OCI-LY1 (cell line): ENCODE results near the gene ZNF334.

Experiments used
- EZH2 ChIP-seq: fragments of 200-600 bp; sonication (generic), shearing (Covaris generic); IDR thresholded peaks from 2 replicates; pipeline ENCODE4 v1.8.0; 2017; ENCODE audit warnings: borderline replicate concordance, mixed run types, mild to moderate bottlenecking, antibody characterized with exemption, low read length, moderate library complexity, mixed read lengths
- TF ChIP-seq, protein P1 (sequence below): fragments of 200-600 bp; sonication (generic), shearing (Covaris generic); IDR thresholded peaks from 2 replicates; pipeline ENCODE4 v1.5.1; 2017; ENCODE audit warnings: mild to moderate bottlenecking, antibody characterized with exemption, low read length, moderate library complexity, mixed read lengths

GRCh38 chr20:46491354-46491753 is 22.0 kb downstream of the ZNF334 start:
- TF ChIP-seq, protein P1, sequence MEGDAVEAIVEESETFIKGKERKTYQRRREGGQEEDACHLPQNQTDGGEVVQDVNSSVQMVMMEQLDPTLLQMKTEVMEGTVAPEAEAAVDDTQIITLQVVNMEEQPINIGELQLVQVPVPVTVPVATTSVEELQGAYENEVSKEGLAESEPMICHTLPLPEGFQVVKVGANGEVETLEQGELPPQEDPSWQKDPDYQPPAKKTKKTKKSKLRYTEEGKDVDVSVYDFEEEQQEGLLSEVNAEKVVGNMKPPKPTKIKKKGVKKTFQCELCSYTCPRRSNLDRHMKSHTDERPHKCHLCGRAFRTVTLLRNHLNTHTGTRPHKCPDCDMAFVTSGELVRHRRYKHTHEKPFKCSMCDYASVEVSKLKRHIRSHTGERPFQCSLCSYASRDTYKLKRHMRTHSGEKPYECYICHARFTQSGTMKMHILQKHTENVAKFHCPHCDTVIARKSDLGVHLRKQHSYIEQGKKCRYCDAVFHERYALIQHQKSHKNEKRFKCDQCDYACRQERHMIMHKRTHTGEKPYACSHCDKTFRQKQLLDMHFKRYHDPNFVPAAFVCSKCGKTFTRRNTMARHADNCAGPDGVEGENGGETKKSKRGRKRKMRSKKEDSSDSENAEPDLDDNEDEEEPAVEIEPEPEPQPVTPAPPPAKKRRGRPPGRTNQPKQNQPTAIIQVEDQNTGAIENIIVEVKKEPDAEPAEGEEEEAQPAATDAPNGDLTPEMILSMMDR = no peak
- TF ChIP-seq EZH2 = no peak
